H7 (cell line): ENCODE results near the gene CCDC85C. TPM values are rescaled to one million over a fixed set of nuclear protein-coding genes. Genes with fewer than 3 reads are reported as not detected.
A peak's percentile ranks its signal among the peaks of the same experiment; 100 is the strongest.

Experiments used
- DNase-seq: peaks from one replicate; pipeline ENCODE4 v3.0.0; 2012
- H3K27me3 ChIP-seq: 2 replicates; pipeline ENCODE4 v1.6.0; 2011; ENCODE audit warnings: mild to moderate bottlenecking, low read length; ENCODE audit not compliant: control insufficient read depth, insufficient read depth
- H3K36me3 ChIP-seq: replicated peaks from 2 replicates; pipeline ENCODE4 v1.5.1; 2011; ENCODE audit warnings: low read length; ENCODE audit not compliant: control insufficient read depth, insufficient read depth
- H3K4me3 ChIP-seq: 2 replicates; pipeline ENCODE4 v1.5.1; 2011; ENCODE audit warnings: low read depth, mild to moderate bottlenecking, control low read depth, low read length, moderate library complexity; ENCODE audit not compliant: insufficient read depth
- total RNA-seq: library from RNA; depleted of rRNA; stranded (reverse); fragments of >200 nt; shearing (Covaris generic); gene quantifications from 2 replicates; pipeline ENCODE4 v1.2.3, GENCODE V29; 2014

CCDC85C gene
- total RNA-seq, 1 experiment from 2014 or later: 50.2 TPM

- no peak for DNase-seq
- Histone ChIP-seq H3K27me3 (no peaks in the 10 kb centered on the region), H3K4me3 (no peak overlapping the region), H3K36me3 (peaks cover 31% of the 10 kb centered on the region)
These were observed 106.1 kb downstream of the CCDC85C start for GRCh38 chr14:99497894-99498293.

GRCh38 chr14:99497341-99497740 lies 106.7 kb downstream of the CCDC85C start:
- no peaks in the 10 kb centered on the region for H3K27me3 ChIP-seq
- no peak overlapping the region for H3K4me3 ChIP-seq
- DNase-seq: no peak
- peaks cover 33% of the 10 kb centered on the region for H3K36me3 ChIP-seq

- H3K27me3 ChIP-seq: no peaks in the 10 kb centered on the region
- no peak for DNase-seq
These were observed 119.9 kb downstream of the CCDC85C start for GRCh38 chr14:99484106-99484505.

GRCh38 chr14:99481745-99482099 lies 122.3 kb downstream of the CCDC85C start:
- Histone ChIP-seq H3K4me3 (peak overlapping the region; percentile 94), H3K36me3 (no peaks in the 10 kb centered on the region), H3K27me3 (no peaks in the 10 kb centered on the region)
- DNase-seq: no peak

More at GRCh38 chr14:99484106-99484505, 119.9 kb downstream of the CCDC85C start:
- Histone ChIP-seq H3K36me3 (no peaks in the 10 kb centered on the region), H3K4me3 (no peak overlapping the region)

GRCh38 chr14:99480917-99481744 lies 122.9 kb downstream of the CCDC85C start, which contains the start of gene CCNK:
Gene CCNK, plus strand, starts transcription at chr14:99481409. Its CDS starts 11,269 bp downstream, at chr14:99492678.
- no peaks in the 10 kb centered on the region for H3K27me3 ChIP-seq
- H3K4me3 ChIP-seq: peak within 1 kb of the TSS; percentile 94
- H3K36me3 ChIP-seq: no peaks in the 10 kb centered on the region
- DNase-seq: peak; percentile 99

GRCh38 chr14:99479906-99480869 lies 123.8 kb downstream of the CCDC85C start, which contains the start of gene SETD3:
Gene SETD3, minus strand, starts transcription at chr14:99480859. Its CDS starts 15,054 bp downstream, at chr14:99465805.
- H3K4me3 ChIP-seq: peak within 1 kb of the TSS; percentile 94
- DNase-seq: peak; percentile 77
- no peaks in the 10 kb centered on the region for H3K27me3 ChIP-seq
- no peaks in the 10 kb centered on the region for H3K36me3 ChIP-seq

GRCh38 chr14:99479160-99479905 lies 124.7 kb downstream of the CCDC85C start:
- no peaks in the 10 kb centered on the region for H3K36me3 ChIP-seq
- no peak for DNase-seq
- H3K27me3 ChIP-seq: no peaks in the 10 kb centered on the region
- H3K4me3 ChIP-seq: peak overlapping the region; percentile 75

GRCh38 chr14:99478128-99478527 lies 125.9 kb downstream of the CCDC85C start:
- Histone ChIP-seq H3K36me3 (no peaks in the 10 kb centered on the region), H3K27me3 (no peaks in the 10 kb centered on the region), H3K4me3 (no peak overlapping the region)
- no peak for DNase-seq

GRCh38 chr14:99476864-99477263 lies 127.1 kb downstream of the CCDC85C start:
- H3K36me3 ChIP-seq: no peaks in the 10 kb centered on the region
- H3K27me3 ChIP-seq: no peaks in the 10 kb centered on the region
- H3K4me3 ChIP-seq: no peak overlapping the region
- no peak for DNase-seq

- Histone ChIP-seq H3K27me3 (no peaks in the 10 kb centered on the region), H3K36me3 (no peaks in the 10 kb centered on the region)
- no peak for DNase-seq
These were observed 128.3 kb downstream of the CCDC85C start for GRCh38 chr14:99475660-99476059.

GRCh38 chr14:99475179-99475578 lies 128.8 kb downstream of the CCDC85C start:
- H3K27me3 ChIP-seq: no peaks in the 10 kb centered on the region
- H3K36me3 ChIP-seq: no peaks in the 10 kb centered on the region
- DNase-seq: no peak
- no peak overlapping the region for H3K4me3 ChIP-seq

More at GRCh38 chr14:99475660-99476059, 128.3 kb downstream of the CCDC85C start:
- no peak overlapping the region for H3K4me3 ChIP-seq

GRCh38 chr14:99473458-99473857 lies 130.5 kb downstream of the CCDC85C start:
- DNase-seq: no peak
- Histone ChIP-seq H3K27me3 (no peaks in the 10 kb centered on the region), H3K4me3 (no peak overlapping the region), H3K36me3 (no peaks in the 10 kb centered on the region)

- H3K4me3 ChIP-seq: no peak overlapping the region
These were observed 131.1 kb downstream of the CCDC85C start for GRCh38 chr14:99472937-99473336.

GRCh38 chr14:99471731-99472130 lies 132.3 kb downstream of the CCDC85C start:
- no peak overlapping the region for H3K4me3 ChIP-seq

More at GRCh38 chr14:99472937-99473336, 131.1 kb downstream of the CCDC85C start:
- no peak for DNase-seq
- Histone ChIP-seq H3K27me3 (no peaks in the 10 kb centered on the region), H3K36me3 (no peaks in the 10 kb centered on the region)

More at GRCh38 chr14:99471731-99472130, 132.3 kb downstream of the CCDC85C start:
- Histone ChIP-seq H3K36me3 (no peaks in the 10 kb centered on the region), H3K27me3 (no peaks in the 10 kb centered on the region)
- no peak for DNase-seq
